ENCODE measurements around the gene ADAMTS9. TPM values are rescaled to one million over a fixed set of nuclear protein-coding genes. Genes with fewer than 3 reads are reported as not detected.
A peak's percentile ranks its signal among the peaks of the same experiment; 100 is the strongest.

Gene ADAMTS9
- polyA plus RNA-seq, 1 experiment, result 1.1 TPM

GRCh38 chr3:64728428-64728827 is 40.6 kb upstream of the ADAMTS9 start:
- no peak overlapping the region for H3K27ac ChIP-seq (ENCODE audit: low read depth, low read length)
- no peak overlapping the region for H3K4me3 ChIP-seq (ENCODE audit: low read depth, low read length)
- H3K27me3 ChIP-seq (ENCODE audit: control insufficient read depth, insufficient read depth, low read length), result no peaks in the 10 kb centered on the region
- ChIA-PET POLR2A (no interaction called here), CTCF (no interaction called here)
- DNase-seq (ENCODE audit: low read depth, low spot score), result no peak
- H3K9me3 ChIP-seq (ENCODE audit: control insufficient read depth, insufficient read depth, low read length), result no peaks in the 10 kb centered on the region
- TF ChIP-seq CTCF (IDR thresholded peaks at IDR 0.05; ENCODE audit: low read depth, low read length), result no peak

GRCh38 chr3:64726414-64727090 is 38.8 kb upstream of the ADAMTS9 start:
- Histone ChIP-seq H3K9me3 (ENCODE audit: control insufficient read depth, insufficient read depth, low read length) (no peaks in the 10 kb centered on the region), H3K27ac (ENCODE audit: low read depth, low read length) (no peak overlapping the region), H3K27me3 (ENCODE audit: control insufficient read depth, insufficient read depth, low read length) (no peaks in the 10 kb centered on the region), H3K4me3 (ENCODE audit: low read depth, low read length) (no peak overlapping the region)
- no peak for TF ChIP-seq CTCF (IDR thresholded peaks at IDR 0.05; ENCODE audit: low read depth, low read length)
- DNase-seq (ENCODE audit: low read depth, low spot score), result no peak
- ChIA-PET POLR2A (no interaction called here), CTCF (no interaction called here)

- no peak for DNase-seq (ENCODE audit: low read depth, low spot score)
- Histone ChIP-seq H3K27ac (ENCODE audit: low read depth, low read length) (no peak overlapping the region), H3K9me3 (ENCODE audit: control insufficient read depth, insufficient read depth, low read length) (no peaks in the 10 kb centered on the region), H3K4me3 (ENCODE audit: low read depth, low read length) (no peak overlapping the region), H3K27me3 (ENCODE audit: control insufficient read depth, insufficient read depth, low read length) (peaks cover 2% of the 10 kb centered on the region)
- TF ChIP-seq CTCF (IDR thresholded peaks at IDR 0.05; ENCODE audit: low read depth, low read length), result no peak
- CTCF ChIA-PET, result interaction anchor here (0.7 to 1.8 kb wide), 11 partner anchors 19 to 452 kb away, joined by 3 to 5 read pairs (median 3); no protein-coding TSS in a partner anchor
- POLR2A ChIA-PET, result no interaction called here
Measured at GRCh38 chr3:64718976-64719375, 31.2 kb upstream of the ADAMTS9 start.

GRCh38 chr3:64717872-64718613 is 30.2 kb upstream of the ADAMTS9 start:
- Histone ChIP-seq H3K27ac (ENCODE audit: low read depth, low read length) (no peak overlapping the region), H3K4me3 (ENCODE audit: low read depth, low read length) (no peak overlapping the region), H3K27me3 (ENCODE audit: control insufficient read depth, insufficient read depth, low read length) (peaks cover 2% of the 10 kb centered on the region), H3K9me3 (ENCODE audit: control insufficient read depth, insufficient read depth, low read length) (no peaks in the 10 kb centered on the region)
- peak; percentile 52 for TF ChIP-seq CTCF (IDR thresholded peaks at IDR 0.05; ENCODE audit: low read depth, low read length)
- no peak for DNase-seq (ENCODE audit: low read depth, low spot score)
- POLR2A ChIA-PET, result no interaction called here
- CTCF ChIA-PET, result interaction anchor here (0.7 to 1.8 kb wide), 10 partner anchors 18 to 453 kb away, joined by 3 to 5 read pairs (median 3); no protein-coding TSS in a partner anchor

- H3K9me3 ChIP-seq (ENCODE audit: control insufficient read depth, insufficient read depth, low read length), result no peaks in the 10 kb centered on the region
- H3K4me3 ChIP-seq (ENCODE audit: low read depth, low read length), result no peak overlapping the region
- no peak for TF ChIP-seq CTCF (IDR thresholded peaks at IDR 0.05; ENCODE audit: low read depth, low read length)
- DNase-seq (ENCODE audit: low read depth, low spot score), result no peak
- POLR2A ChIA-PET, result no interaction called here
- peaks cover 2% of the 10 kb centered on the region for H3K27me3 ChIP-seq (ENCODE audit: control insufficient read depth, insufficient read depth, low read length)
- H3K27ac ChIP-seq (ENCODE audit: low read depth, low read length), result no peak overlapping the region
- CTCF ChIA-PET, result no interaction called here
Measured at GRCh38 chr3:64717411-64717810, 29.6 kb upstream of the ADAMTS9 start.

All from AG04450 (cell line).